ENCODE results near the gene C5orf46. TPM values are rescaled to one million over a fixed set of nuclear protein-coding genes. Genes with fewer than 3 reads are reported as not detected.

C5orf46 gene
- polyA plus RNA-seq, 1 donor (not counting 4 experiments of a cell fraction or from before 2014, with no cell fraction given): 0.75 TPM

DNA sequence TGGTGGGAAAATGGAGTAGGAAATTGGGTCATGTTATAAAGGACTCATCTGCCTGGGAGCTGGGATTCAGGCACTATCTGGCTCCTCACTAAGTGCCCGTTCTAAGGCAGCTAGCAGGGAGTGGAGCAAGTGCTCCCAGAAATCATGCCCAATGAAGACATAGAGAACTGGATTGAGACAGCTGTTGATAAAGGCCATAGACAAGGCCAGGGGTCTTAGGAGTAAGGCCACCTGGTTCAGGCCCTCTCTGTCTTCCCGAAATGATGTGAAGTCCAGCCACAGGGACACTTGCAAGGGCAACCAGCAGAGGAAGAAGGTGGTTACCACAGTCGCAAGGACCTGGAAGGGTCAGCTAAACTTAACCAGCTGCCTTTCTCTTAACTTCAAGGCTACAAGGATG, 54.8 kb downstream of the C5orf46 start:
- H3K9ac ChIP-seq (ENCODE audit: control insufficient read depth, extremely low read depth, insufficient read depth, low read length): no peak overlapping the region
- H4K20me1 ChIP-seq (ENCODE audit: control insufficient read depth, extremely low read depth, insufficient read depth, low read length): no peaks in the 10 kb centered on the region
- H2AFZ ChIP-seq (ENCODE audit: control insufficient read depth, low read length): no peak overlapping the region
- H3K4me2 ChIP-seq (ENCODE audit: control insufficient read depth, extremely low read depth, insufficient read depth, low read depth, low read length): no peak overlapping the region
- dilution Hi-C loops (cut with MboI; ENCODE audit: extremely low pct_ligation_motif_present, low sequenced_read_pairs): no loop called here
- no peaks in the 10 kb centered on the region for H3K9me1 ChIP-seq (ENCODE audit: control insufficient read depth, extremely low read depth, insufficient read depth, low read length)
- no peak overlapping the region for H3K4me3 ChIP-seq (ENCODE audit: control insufficient read depth in 2 of 3, extremely low read depth in 1 of 3, insufficient read depth in 2 of 3, low read depth in 1 of 3, low read length in 3 of 3)
- H3K9me3 ChIP-seq (ENCODE audit: control insufficient read depth, low read depth, low read length): no peaks in the 10 kb centered on the region
- H3K36me3 ChIP-seq (ENCODE audit: control insufficient read depth in 2 of 2, extremely low read depth in 1 of 2, insufficient read depth in 2 of 2, low read length in 2 of 2): no peaks in the 10 kb centered on the region
- H3K27ac ChIP-seq (ENCODE audit: control insufficient read depth, insufficient read depth, low read length): no peak overlapping the region
- H3K79me2 ChIP-seq (ENCODE audit: control insufficient read depth, insufficient read depth, low read length): no peaks in the 10 kb centered on the region
- TF ChIP-seq, protein P1, sequence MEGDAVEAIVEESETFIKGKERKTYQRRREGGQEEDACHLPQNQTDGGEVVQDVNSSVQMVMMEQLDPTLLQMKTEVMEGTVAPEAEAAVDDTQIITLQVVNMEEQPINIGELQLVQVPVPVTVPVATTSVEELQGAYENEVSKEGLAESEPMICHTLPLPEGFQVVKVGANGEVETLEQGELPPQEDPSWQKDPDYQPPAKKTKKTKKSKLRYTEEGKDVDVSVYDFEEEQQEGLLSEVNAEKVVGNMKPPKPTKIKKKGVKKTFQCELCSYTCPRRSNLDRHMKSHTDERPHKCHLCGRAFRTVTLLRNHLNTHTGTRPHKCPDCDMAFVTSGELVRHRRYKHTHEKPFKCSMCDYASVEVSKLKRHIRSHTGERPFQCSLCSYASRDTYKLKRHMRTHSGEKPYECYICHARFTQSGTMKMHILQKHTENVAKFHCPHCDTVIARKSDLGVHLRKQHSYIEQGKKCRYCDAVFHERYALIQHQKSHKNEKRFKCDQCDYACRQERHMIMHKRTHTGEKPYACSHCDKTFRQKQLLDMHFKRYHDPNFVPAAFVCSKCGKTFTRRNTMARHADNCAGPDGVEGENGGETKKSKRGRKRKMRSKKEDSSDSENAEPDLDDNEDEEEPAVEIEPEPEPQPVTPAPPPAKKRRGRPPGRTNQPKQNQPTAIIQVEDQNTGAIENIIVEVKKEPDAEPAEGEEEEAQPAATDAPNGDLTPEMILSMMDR (optimal IDR thresholded peaks at IDR 0.05 in 1 of 3, IDR thresholded peaks at IDR 0.05 in 1 of 3, conservative IDR thresholded peaks at IDR 0.05 in 1 of 3; ENCODE audit: extremely low read depth in 1 of 3, insufficient read depth in 2 of 3, low read length in 3 of 3): no peak
- no peak for TF ChIP-seq EZH2 (IDR thresholded peaks at IDR 0.05; ENCODE audit: low read length)
- DNase-seq (ENCODE audit: low read depth, low spot score): no peak
- no peak for FAIRE-seq
- H3K4me1 ChIP-seq (ENCODE audit: control insufficient read depth, extremely low read depth, insufficient read depth, low read length): no peaks in the 10 kb centered on the region
- H3K27me3 ChIP-seq (ENCODE audit: control insufficient read depth, extremely low read depth, insufficient read depth, low read length): no peaks in the 10 kb centered on the region

DNA sequence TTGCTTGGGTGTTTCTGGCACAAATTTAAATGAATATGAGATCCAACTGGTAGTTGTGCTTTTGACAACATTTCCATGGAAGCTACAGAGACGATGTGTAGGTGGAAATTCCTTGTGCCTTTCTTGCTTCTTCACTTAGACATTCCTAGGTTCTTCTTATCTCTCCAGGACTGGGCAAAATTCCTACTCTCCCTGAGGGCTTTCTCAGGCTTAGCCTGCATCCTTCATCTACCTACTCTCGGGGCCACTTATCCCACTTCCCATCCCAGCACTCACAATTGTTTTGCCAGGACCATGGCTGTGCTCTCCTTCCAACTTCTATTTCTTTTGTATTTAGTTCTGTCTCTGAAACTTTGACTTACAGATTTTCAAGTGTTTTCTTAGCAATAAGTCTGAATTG, 57.1 kb downstream of the C5orf46 start:
- no peak for FAIRE-seq
- Histone ChIP-seq H3K4me3 (ENCODE audit: control insufficient read depth in 2 of 3, extremely low read depth in 1 of 3, insufficient read depth in 2 of 3, low read depth in 1 of 3, low read length in 3 of 3) (no peak overlapping the region), H2AFZ (ENCODE audit: control insufficient read depth, low read length) (no peak overlapping the region), H3K4me2 (ENCODE audit: control insufficient read depth, extremely low read depth, insufficient read depth, low read depth, low read length) (no peak overlapping the region), H3K9me1 (ENCODE audit: control insufficient read depth, extremely low read depth, insufficient read depth, low read length) (no peaks in the 10 kb centered on the region), H3K27me3 (ENCODE audit: control insufficient read depth, extremely low read depth, insufficient read depth, low read length) (no peaks in the 10 kb centered on the region), H4K20me1 (ENCODE audit: control insufficient read depth, extremely low read depth, insufficient read depth, low read length) (no peaks in the 10 kb centered on the region), H3K36me3 (ENCODE audit: control insufficient read depth in 2 of 2, extremely low read depth in 1 of 2, insufficient read depth in 2 of 2, low read length in 2 of 2) (no peaks in the 10 kb centered on the region), H3K9ac (ENCODE audit: control insufficient read depth, extremely low read depth, insufficient read depth, low read length) (no peak overlapping the region), H3K9me3 (ENCODE audit: control insufficient read depth, low read depth, low read length) (no peaks in the 10 kb centered on the region), H3K79me2 (ENCODE audit: control insufficient read depth, insufficient read depth, low read length) (no peaks in the 10 kb centered on the region), H3K4me1 (ENCODE audit: control insufficient read depth, extremely low read depth, insufficient read depth, low read length) (no peaks in the 10 kb centered on the region), H3K27ac (ENCODE audit: control insufficient read depth, insufficient read depth, low read length) (no peak overlapping the region)
- DNase-seq (ENCODE audit: low read depth, low spot score): no peak
- dilution Hi-C loops (cut with MboI; ENCODE audit: extremely low pct_ligation_motif_present, low sequenced_read_pairs): no loop called here
- TF ChIP-seq, protein P1 (optimal IDR thresholded peaks at IDR 0.05 in 1 of 3, IDR thresholded peaks at IDR 0.05 in 1 of 3, conservative IDR thresholded peaks at IDR 0.05 in 1 of 3; ENCODE audit: extremely low read depth in 1 of 3, insufficient read depth in 2 of 3, low read length in 3 of 3): no peak
- TF ChIP-seq EZH2 (IDR thresholded peaks at IDR 0.05; ENCODE audit: low read length): no peak

Measured in keratinocyte (primary cell).